Spinal cord (tissue), 10 donors: ENCODE data around the gene UPB1. TPM values are rescaled to one million over a fixed set of nuclear protein-coding genes. Genes with fewer than 3 reads are reported as not detected.
A peak's percentile ranks its signal among the peaks of the same experiment; 100 is the strongest.

ENCODE experiments used
- DNase-seq, 6 donors: peaks; one replicate each; pipeline versions ENCODE4 v3.0.0 to v3.0.0-alpha.2; 2013 to 2015; ENCODE audit warnings: low spot score in 6 of 6, low read depth in 4 of 6
- H3K27ac ChIP-seq: one replicate; pipeline ENCODE4 v1.5.1; 2013; ENCODE audit warnings: low read depth, low read length, control low read depth
- H3K27me3 ChIP-seq: one replicate; pipeline ENCODE4 v1.6.1; 2013; ENCODE audit warnings: low read length; ENCODE audit not compliant: control insufficient read depth, insufficient read depth
- H3K36me3 ChIP-seq: one replicate; pipeline ENCODE4 v1.6.1; 2013; ENCODE audit warnings: low read length; ENCODE audit not compliant: control insufficient read depth, insufficient read depth
- H3K4me1 ChIP-seq: one replicate; pipeline ENCODE4 v1.6.1; 2013; ENCODE audit warnings: low read length; ENCODE audit not compliant: control insufficient read depth, insufficient read depth
- H3K4me3 ChIP-seq: one replicate; pipeline ENCODE4 v1.5.1; 2013; ENCODE audit warnings: low read depth, low read length, control low read depth
- H3K9me3 ChIP-seq: one replicate; pipeline ENCODE4 v1.6.1; 2013; ENCODE audit warnings: low read length; ENCODE audit not compliant: control insufficient read depth, insufficient read depth
- WGBS: methylation state at CpG from one replicate; pipeline ENCODE4 v1.1.5; 2013; ENCODE audit warnings: missing lambda C conversion rate; ENCODE audit not compliant: insufficient coverage; 5-methylcytosine and 5-hydroxymethylcytosine counted together
- polyA plus RNA-seq, 2 donors: library from polyadenylated mRNA; unstranded; fragments of 120-200 nt; gene quantifications; one replicate each; pipeline ENCODE4 v1.2.1, GENCODE V29; 2013; ENCODE audit not compliant: insufficient read length in 2 of 2
- total RNA-seq, 2 donors: library from RNA; depleted of rRNA in 1 of 2; stranded (reverse); fragments of 120-200 nt in 1 of 2; fragments of >200 nt in 1 of 2; gene quantifications; one replicate each; pipeline versions ENCODE4 v1.2.3 to v1.2.4, GENCODE V29; 2013 to 2014
- donor health status: healthy.

UPB1 gene
- total and polyA plus RNA-seq, 4 donors = 0.57 to 2.2 (median 1.1) TPM

DNA sequence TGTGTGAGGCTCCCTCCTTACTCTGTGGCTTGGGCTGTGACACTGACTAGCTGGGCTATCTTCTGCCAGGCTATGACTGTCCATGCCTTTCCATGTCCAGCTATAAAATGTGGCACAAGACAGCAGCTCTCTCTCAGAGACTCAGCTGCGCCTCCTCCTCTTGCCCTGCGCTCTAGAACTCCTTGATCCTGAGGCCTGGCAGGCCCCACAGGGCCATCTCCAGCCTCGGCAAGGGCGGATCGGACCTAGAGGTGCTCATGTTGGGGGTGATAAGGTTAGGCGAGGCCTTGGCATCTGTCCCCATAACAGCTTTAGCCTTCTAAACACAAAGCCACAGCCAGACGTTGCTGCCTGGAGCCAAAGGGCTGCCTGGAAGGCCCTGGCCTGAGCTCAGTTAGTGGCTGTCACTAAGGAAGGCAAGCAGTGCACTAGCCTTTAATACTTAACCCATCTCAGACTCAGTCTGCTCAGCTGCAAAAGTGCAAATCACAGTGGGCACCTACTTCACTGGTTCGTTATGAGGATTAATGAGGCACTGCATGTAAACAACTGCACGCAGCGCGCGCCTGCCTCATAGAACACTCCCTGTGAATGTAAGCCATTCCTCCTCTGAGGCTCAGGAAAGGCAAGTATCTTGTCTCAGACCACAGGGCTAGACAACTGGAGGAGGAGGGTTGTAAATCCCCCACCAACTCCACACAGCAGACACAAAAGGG, 58.6 kb downstream of the UPB1 start:
- peaks cover 34% of the 10 kb centered on the region for H3K36me3 ChIP-seq
- 19% methylated on average over 6 of the region's 12 CpGs for WGBS
- H3K9me3 ChIP-seq = no peaks in the 10 kb centered on the region
- peak overlapping the region; percentile 87 for H3K27ac ChIP-seq
- H3K4me1 ChIP-seq = peaks cover 30% of the 10 kb centered on the region
- DNase-seq = peak in 3 of 6 donors; percentile 9 to 67 (median 10)
- H3K27me3 ChIP-seq = no peaks in the 10 kb centered on the region
- H3K4me3 ChIP-seq = peak overlapping the region; percentile 81

DNA sequence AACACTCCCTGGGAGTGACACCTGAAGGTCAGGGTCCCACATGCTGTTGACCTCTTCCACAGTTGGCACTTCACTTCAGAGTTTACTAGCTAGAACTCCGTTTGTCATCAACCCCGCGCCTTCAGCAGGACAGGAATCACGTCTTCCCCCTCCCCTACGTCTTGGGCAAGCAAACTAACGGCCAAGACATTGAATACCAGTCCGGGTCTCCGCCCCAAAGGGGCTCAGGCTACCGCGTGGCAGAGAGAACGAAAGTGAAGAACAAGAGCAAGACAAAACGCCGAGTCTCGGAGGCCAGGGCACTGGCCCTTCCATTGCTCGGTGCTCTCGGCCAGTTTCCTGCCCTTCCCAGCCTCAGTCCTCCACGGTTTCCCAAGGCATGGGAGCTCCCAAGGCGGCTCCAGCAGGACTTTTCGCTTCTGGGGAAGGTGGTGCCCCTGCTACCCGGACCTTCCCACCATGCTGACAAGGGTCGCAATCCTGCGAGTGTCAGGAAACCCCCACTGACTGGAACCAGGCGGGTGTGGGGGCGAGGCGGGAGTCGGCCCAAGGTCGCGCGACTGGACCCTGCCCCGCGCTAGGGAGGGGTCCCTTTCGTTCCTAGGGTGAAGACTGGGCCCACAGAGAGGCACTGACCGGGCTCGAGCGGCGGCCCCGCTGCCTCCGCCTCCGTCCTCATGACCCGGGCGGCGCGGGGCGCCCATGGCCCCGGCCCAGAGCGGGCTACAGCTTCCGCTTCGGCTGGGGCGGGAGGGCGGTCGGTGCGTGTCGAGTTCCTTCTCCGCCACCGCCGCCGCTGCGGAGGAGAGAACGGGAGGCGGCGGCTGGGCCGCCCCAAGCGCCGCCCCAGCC, 59.4 kb downstream of the UPB1 start, which contains the start of gene GUCD1:
Gene GUCD1, minus strand, starts transcription at position 826 of the 852 bp plus-strand sequence. Its CDS starts 147 bp downstream, at position 679.
- Histone ChIP-seq H3K4me1 (peaks cover 30% of the 10 kb centered on the region), H3K4me3 (peak within 1 kb of the TSS; percentile 81)
- 0% methylated on average over 64 of the region's 64 CpGs for WGBS

DNA sequence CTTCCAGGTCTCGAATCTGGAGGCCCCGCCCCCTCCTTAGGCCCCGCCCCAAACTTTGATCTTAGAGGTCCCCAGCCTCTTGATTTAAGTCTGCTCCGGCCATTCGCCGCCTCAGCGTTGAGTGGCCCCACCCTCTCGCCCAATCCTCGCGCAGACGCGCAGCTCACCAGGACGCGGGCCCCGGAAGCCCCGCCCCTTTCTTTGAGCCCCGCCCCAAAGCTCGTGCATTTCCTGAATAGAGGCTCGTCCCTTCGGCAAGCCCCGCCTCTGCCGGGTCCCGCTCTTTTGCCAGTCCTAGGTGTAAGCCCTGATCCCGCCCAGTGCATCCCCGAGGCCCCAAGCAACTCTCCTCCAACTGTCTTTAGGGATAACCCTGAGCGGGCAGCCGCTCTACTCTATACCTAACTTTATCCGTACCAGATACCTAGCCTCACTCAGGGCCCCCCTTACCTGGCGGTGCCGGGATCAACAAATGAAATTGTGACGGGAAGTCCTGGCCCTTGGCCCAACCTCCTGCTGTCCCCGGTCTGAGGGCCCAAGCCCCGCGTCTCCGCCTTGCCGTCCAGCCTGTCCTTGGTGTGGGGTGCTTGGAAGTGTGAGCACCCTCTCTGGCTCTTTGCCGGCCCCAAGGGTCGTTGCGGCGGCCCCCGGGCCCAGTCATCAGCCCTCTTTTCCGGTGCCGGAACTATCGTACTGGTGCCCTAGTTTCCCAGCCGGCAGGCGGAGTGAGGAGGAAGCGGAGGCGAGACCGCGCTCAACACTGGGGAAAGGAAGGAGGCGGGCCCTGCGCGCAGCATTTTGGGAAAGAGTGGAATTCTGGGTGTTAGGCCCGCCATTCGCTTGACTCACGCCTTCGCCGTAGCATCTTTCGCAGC, 60.3 kb downstream of the UPB1 start, which contains the start of gene SNRPD3:
Gene SNRPD3, plus strand, starts transcription at position 835 of the 875 bp plus-strand sequence. CDS start 1,676 bp downstream, outside the sequence.
- Histone ChIP-seq H3K27me3 (no peaks in the 10 kb centered on the region), H3K27ac (peak within 1 kb of the TSS; percentile 99), H3K4me3 (peak within 1 kb of the TSS; percentile 81), H3K9me3 (no peaks in the 10 kb centered on the region), H3K36me3 (peaks cover 32% of the 10 kb centered on the region), H3K4me1 (peaks cover 30% of the 10 kb centered on the region)
- 0% methylated on average over 58 of the region's 59 CpGs for WGBS
- DNase-seq = peak; percentile 94 to 100 (median 98)

More for the DNA sequence above, 59.4 kb downstream of the UPB1 start, which contains the start of gene GUCD1:
- no peaks in the 10 kb centered on the region for H3K9me3 ChIP-seq
- no peaks in the 10 kb centered on the region for H3K27me3 ChIP-seq
- H3K36me3 ChIP-seq = peaks cover 33% of the 10 kb centered on the region
- peak within 1 kb of the TSS; percentile 99 for H3K27ac ChIP-seq
- DNase-seq = peak in 3 of 6 donors; percentile 6 to 19 (median 18)

DNA sequence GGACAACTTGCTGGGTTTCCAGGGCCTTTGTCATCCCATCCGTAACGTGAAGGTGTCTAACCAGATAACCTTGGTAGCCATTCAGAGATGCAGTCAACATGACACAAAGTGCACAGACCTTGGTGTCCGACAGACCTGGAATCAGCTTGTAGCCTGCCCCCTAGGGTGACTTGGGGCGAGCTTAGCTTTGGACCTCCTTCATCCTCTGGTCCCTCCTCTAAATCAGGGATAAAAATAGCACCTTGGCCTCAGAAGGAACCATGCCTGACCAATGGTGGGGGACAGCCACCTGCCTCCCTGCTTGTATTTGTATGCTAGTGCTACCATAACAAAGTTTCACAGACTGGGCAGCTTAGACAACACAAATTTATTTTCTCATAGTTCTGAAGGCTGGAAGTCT, 64.3 kb downstream of the UPB1 start:
- no peak overlapping the region for H3K27ac ChIP-seq
- peaks cover 2% of the 10 kb centered on the region for H3K4me1 ChIP-seq
- no peak for DNase-seq
- H3K36me3 ChIP-seq = peaks cover 43% of the 10 kb centered on the region
- no peaks in the 10 kb centered on the region for H3K9me3 ChIP-seq
- 89% methylated on average over 4 of the region's 4 CpGs for WGBS
- no peaks in the 10 kb centered on the region for H3K27me3 ChIP-seq
- H3K4me3 ChIP-seq = no peak overlapping the region

DNA sequence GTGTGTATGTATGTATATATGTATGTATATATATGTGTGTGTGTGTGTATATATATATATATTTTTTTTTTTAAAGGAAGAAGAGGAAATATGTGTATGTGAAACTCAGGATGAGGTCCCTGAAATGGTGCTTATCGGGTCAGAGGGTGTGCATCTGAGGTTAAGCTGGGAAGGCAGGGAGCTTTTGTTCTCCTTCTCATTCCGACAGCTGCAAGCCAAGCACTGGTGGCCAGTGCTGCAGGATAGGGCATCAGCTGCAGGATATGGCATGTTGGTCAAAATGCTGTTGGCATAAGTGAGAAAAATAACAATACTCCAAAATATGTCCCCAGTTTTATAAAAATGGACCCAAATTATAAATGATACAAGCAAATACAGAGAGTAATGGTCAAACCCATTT, 68.1 kb downstream of the UPB1 start:
- Histone ChIP-seq H3K27ac (no peak overlapping the region), H3K4me3 (no peak overlapping the region), H3K36me3 (peaks cover 63% of the 10 kb centered on the region), H3K9me3 (no peaks in the 10 kb centered on the region), H3K27me3 (no peaks in the 10 kb centered on the region), H3K4me1 (peaks cover 5% of the 10 kb centered on the region)
- WGBS = 89% methylated on average over 1 of the region's 2 CpGs
- DNase-seq = no peak

DNA sequence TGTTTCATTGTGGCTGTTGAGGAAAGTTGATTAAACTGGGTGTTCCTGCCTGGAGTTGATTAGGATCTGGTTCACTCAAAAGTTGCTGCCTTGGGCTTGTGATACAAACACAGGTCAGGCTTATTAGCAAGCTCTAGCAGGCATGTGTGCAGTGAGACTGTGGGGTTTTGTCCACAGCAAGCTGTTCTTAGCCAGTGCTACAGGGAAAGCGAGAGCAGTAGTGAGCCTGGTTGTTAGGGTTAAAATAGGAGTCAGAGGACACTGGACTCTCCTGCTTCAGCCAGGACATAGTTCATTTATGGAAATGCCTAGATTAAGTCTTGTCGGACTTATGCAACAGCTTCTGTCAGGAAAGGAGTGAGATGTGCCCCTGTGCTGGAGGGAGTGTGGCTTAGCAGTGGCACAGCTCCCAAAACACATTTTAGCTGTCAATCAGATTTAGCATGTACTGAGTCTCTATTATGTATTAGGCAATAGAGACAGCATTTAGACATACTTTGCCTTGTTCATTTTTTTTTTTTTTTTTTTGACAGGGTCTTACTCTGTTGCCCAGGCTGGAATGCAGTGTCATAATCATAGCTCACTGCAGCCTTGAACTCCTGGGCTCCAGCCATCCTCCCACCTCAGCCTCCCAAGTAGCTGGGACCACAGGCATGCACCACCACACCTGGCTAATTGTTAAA, 69.4 kb downstream of the UPB1 start:
- no peak overlapping the region for H3K4me3 ChIP-seq
- H3K36me3 ChIP-seq = peaks cover 62% of the 10 kb centered on the region
- peaks cover 5% of the 10 kb centered on the region for H3K4me1 ChIP-seq
- 93% methylated on average over 2 of the region's 2 CpGs for WGBS
- no peak for DNase-seq
- H3K27ac ChIP-seq = no peak overlapping the region
- no peaks in the 10 kb centered on the region for H3K9me3 ChIP-seq
- H3K27me3 ChIP-seq = no peaks in the 10 kb centered on the region

DNA sequence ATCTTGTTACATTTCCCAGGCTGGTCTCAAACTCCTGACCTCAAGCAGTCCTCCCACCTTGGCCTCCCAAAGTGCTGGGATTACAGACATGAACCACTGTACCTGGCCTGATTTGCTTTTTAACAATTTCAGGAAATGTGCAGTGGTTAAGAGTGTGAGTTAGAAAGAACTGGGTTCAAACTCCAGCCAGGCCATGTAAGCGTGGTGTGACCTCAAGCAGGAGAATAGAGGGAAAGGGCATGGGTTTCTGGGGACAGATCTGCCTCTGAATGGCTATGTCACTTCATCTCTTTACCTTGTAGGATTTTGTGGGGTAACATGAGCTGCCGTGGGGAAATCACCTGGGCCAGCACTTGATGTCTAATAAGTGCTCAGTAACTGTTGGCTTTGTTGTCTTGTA, 69.9 kb downstream of the UPB1 start:
- no peak for DNase-seq
- no peak overlapping the region for H3K27ac ChIP-seq
- H3K4me3 ChIP-seq = no peak overlapping the region
- peaks cover 61% of the 10 kb centered on the region for H3K36me3 ChIP-seq
- H3K9me3 ChIP-seq = no peaks in the 10 kb centered on the region
- H3K4me1 ChIP-seq = peaks cover 5% of the 10 kb centered on the region
- WGBS = 100% methylated on average over 2 of the region's 2 CpGs
- no peaks in the 10 kb centered on the region for H3K27me3 ChIP-seq

DNA sequence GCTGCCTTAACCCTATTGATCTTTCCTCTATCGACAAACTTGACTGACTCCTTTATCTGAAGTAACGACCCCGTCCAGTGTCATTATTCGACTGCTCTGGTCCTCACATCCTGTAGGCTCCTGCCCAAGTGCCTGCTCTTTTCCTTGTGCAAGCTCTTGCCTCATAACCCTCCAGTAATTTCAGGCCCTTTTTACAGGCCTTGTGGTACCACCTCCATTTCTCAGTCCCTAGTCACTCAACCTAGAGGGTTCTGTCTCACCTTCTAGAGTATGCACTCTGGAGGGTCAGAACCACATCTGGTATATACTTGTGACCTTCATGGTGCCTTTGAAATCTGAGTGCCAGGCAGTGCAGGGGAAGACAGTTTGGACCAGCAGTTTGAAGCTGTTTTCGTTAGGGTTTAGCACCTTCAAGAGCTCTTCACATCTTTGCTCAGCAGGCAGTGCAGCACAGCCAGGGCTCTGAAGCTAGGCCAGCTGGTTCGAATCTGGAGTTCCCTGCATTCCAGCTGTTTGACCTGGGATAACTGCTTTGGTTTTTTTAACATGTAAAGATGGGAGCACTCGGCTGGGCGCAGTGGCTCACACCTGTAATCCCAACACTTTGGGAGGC, 71.9 kb downstream of the UPB1 start:
- 76% methylated on average over 8 of the region's 8 CpGs for whole genome bisulfite sequencing
- H3K27me3 ChIP-seq = no peaks in the 10 kb centered on the region
- no peaks in the 10 kb centered on the region for H3K9me3 ChIP-seq
- peaks cover 5% of the 10 kb centered on the region for H3K4me1 ChIP-seq
- no peak overlapping the region for H3K4me3 ChIP-seq
- H3K27ac ChIP-seq = no peak overlapping the region
- peaks cover 62% of the 10 kb centered on the region for H3K36me3 ChIP-seq
- no peak for DNase-seq
